Measurements from ENCODE around the gene LRRC63.

Gene LRRC63

DNA sequence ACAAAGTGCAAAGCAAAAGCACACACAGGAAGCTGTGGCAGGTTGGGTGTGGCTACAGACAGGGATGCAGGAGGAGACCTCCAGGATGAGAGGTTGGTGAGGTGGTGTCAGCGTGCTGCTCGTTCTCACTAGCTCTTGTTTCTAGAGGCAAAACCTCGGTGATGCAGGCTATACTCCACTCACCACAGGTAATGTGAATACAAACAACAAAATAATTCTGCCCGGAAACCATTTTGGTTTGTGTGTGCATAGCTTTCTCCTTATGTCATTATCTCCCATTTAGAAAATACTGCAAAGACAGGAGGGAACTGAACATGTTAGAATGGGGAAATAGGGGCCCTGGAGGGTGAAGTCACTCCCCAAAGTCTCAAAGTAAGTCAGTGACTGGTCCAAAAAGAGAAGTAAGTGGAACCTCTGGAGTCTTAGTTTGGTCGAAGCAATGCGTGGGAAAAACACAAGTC is 39.2 kb upstream of the LRRC63 start:
- no peak for TF ChIP-seq CTCF (IDR thresholded peaks at IDR 0.05; ENCODE audit: insufficient read depth, low read depth, low read length, missing control alignments)
- no peak overlapping the region for H3K4me3 ChIP-seq (ENCODE audit: low read length)
- no peak for DNase-seq (ENCODE audit: low read depth)

- no peak for DNase-seq (ENCODE audit: low read depth)
- no peak overlapping the region for H3K4me3 ChIP-seq (ENCODE audit: low read length)
- no peak for TF ChIP-seq CTCF (IDR thresholded peaks at IDR 0.05; ENCODE audit: insufficient read depth, low read depth, low read length, missing control alignments)
Observed at GRCh38 chr13:46173656-46174055, 38.1 kb upstream of the LRRC63 start.

DNA sequence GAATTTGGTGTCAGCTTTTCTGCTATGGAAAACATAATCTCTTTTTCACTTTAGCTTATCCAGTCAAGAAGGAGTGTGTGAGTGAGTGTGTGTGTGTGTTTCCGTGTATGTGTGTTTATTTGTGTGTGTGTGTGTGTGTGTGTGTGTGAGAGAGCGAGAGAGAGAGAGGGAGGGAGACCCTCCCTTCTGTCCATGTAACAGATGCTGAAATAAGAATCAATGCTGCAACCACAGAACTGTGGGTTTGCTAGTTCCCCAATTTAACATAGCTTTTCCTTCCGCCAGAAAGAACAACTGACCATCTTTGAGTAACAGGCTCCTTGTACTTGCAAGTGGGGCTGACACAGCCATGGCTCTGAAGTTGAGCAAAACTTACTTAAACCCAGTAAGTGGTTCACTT is 35.0 kb upstream of the LRRC63 start:
- DNase-seq (ENCODE audit: low read depth), result no peak
- no peak for TF ChIP-seq CTCF (IDR thresholded peaks at IDR 0.05; ENCODE audit: insufficient read depth, low read depth, low read length, missing control alignments)
- H3K4me3 ChIP-seq (ENCODE audit: low read length), result no peak overlapping the region

GRCh38 chr13:46178143-46178542 is 33.6 kb upstream of the LRRC63 start:
- H3K4me3 ChIP-seq (ENCODE audit: low read length), result no peak overlapping the region
- no peak for DNase-seq (ENCODE audit: low read depth)
- no peak for TF ChIP-seq CTCF (IDR thresholded peaks at IDR 0.05; ENCODE audit: insufficient read depth, low read depth, low read length, missing control alignments)

GRCh38 chr13:46178821-46179220 is 32.9 kb upstream of the LRRC63 start:
- H3K4me3 ChIP-seq (ENCODE audit: low read length), result no peak overlapping the region
- DNase-seq (ENCODE audit: low read depth), result no peak
- TF ChIP-seq CTCF (IDR thresholded peaks at IDR 0.05; ENCODE audit: insufficient read depth, low read depth, low read length, missing control alignments), result no peak

DNA sequence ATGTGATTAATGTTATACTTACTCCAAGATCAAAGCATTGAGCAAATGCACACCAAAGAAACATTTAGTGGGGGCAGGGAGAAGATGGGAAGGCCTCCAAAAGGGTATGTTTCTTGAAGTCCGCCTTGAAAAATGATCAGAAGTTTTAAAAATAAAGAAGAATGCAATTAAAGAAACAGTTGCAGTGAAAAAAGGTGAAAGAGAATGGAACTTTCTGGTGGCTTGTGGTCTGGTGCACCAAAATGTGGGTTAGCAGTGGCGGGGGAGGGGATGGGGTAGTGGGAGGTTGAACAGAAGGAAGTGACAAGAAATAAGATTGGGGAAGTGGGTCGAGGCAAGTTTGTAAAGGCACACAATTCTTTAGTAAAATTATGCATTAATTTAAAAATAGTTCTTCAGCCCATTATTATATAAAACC is 32.2 kb upstream of the LRRC63 start:
- no peak for DNase-seq (ENCODE audit: low read depth)
- no peak for TF ChIP-seq CTCF (IDR thresholded peaks at IDR 0.05; ENCODE audit: insufficient read depth, low read depth, low read length, missing control alignments)

GRCh38 chr13:46179969-46180763 is 31.6 kb upstream of the LRRC63 start:
- TF ChIP-seq CTCF (IDR thresholded peaks at IDR 0.05; ENCODE audit: insufficient read depth, low read depth, low read length, missing control alignments), result no peak
- no peak for DNase-seq (ENCODE audit: low read depth)
- no peak overlapping the region for H3K4me3 ChIP-seq (ENCODE audit: low read length)

More for the DNA sequence above, 32.2 kb upstream of the LRRC63 start:
- H3K4me3 ChIP-seq (ENCODE audit: low read length), result no peak overlapping the region

All from epithelial cell of esophagus (primary cell).